Activated naive CD8-positive, alpha-beta T cell treated with anti-CD3 and anti-CD28 coated beads, Interleukin-2, amount 50 U/mL, for 24 hours (primary cell): ENCODE measurements around the gene PRSS21.
A peak's percentile ranks its signal among the peaks of the same experiment; 100 is the strongest.

Source experiments
- ATAC-seq: fragments of 150-1000 bp; cut with Tn5 transposase; one replicate; pipeline ENCODE4 v1.10.0; 2021
- DNase-seq: peaks from one replicate; pipeline ENCODE4 v3.0.0; 2021
- H3K27ac Mint-ChIP-seq: one replicate; pipeline ENCODE4 v1.8.0; 2021; ENCODE audit warnings: mild to moderate bottlenecking, mixed read lengths
- H3K27me3 Mint-ChIP-seq: one replicate; pipeline ENCODE4 v1.8.0; 2021; ENCODE audit warnings: mixed read lengths
- H3K36me3 Mint-ChIP-seq: one replicate; pipeline ENCODE4 v1.8.0; 2021; ENCODE audit warnings: low read depth, mixed read lengths
- H3K4me1 Mint-ChIP-seq: one replicate; pipeline ENCODE4 v1.8.0; 2021; ENCODE audit warnings: mixed read lengths
- H3K4me3 Mint-ChIP-seq: one replicate; pipeline ENCODE4 v1.8.0; 2021; ENCODE audit warnings: mild to moderate bottlenecking, moderate library complexity, mixed read lengths
- H3K9me3 Mint-ChIP-seq: one replicate; pipeline ENCODE4 v1.8.0; 2021; ENCODE audit warnings: mixed read lengths

The PRSS21 gene

GRCh38 chr16:2867661-2867986, 50.6 kb downstream of the PRSS21 start:
- DNase-seq (no peak), ATAC-seq (no peak)
- H3K4me3 Mint-ChIP-seq = peak overlapping the region; percentile 88
- H3K36me3 Mint-ChIP-seq = no peaks in the 10 kb centered on the region
- H3K27me3 Mint-ChIP-seq = peaks cover 2% of the 10 kb centered on the region
- no peaks in the 10 kb centered on the region for H3K9me3 Mint-ChIP-seq
- peak overlapping the region; percentile 89 for H3K27ac Mint-ChIP-seq
- peaks cover 20% of the 10 kb centered on the region for H3K4me1 Mint-ChIP-seq

GRCh38 chr16:2867987-2868789, 51.2 kb downstream of the PRSS21 start:
- DNase-seq = peak; percentile 99
- Mint-ChIP-seq H3K27me3 (peaks cover 2% of the 10 kb centered on the region), H3K9me3 (no peaks in the 10 kb centered on the region), H3K36me3 (no peaks in the 10 kb centered on the region), H3K27ac (peak overlapping the region; percentile 89), H3K4me3 (peak overlapping the region; percentile 88), H3K4me1 (peaks cover 20% of the 10 kb centered on the region)
- peak; percentile 93 for ATAC-seq
